Stimulated activated CD4-positive, alpha-beta T cell treated with anti-CD3 and anti-CD28 coated beads, TNF-alpha, amount 100 ng/mL, for 4 hours (primary cell): ENCODE data around the gene HIPK3.
"Not testable (repeated sequence)": the region's sequence is repeated elsewhere in the genome, so short reads cannot be mapped to it uniquely, and the experiment has no call there.

ENCODE experiments used
- DNase-seq, 3 experiments: peaks; one replicate each; pipeline ENCODE4 v3.0.0-alpha.2; 2020; ENCODE audit warnings: low read depth in 3 of 3

HIPK3 gene

DNA sequence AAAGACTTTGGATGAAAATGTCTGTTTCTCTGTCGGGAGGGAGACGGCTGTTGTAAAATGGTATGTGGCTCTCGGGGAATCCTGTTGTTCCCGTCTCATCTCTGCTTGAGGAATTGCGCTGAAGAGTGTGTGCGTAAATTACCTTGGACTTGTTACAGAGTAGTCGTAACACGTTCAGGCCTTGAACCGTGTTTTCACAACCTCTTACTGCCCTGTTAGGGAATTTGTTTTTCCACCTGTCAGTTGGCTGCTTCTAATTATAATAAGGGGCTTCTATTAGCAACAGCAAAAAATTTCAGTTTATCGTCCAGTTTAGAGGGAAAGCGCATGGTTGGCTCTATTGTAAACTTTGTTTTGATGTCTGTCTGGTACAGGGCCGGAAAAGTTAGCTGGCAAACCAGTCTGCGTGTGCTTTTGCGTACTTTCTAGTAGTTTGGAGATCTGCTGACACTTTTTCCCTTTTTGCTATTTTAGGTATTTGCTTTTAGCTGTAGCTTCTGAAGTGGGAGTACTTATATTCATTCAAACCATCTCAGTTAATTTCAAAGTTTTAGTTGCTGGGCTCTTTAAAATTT lies 1.5 kb downstream of the HIPK3 start:
- no peak for DNase-seq

DNA sequence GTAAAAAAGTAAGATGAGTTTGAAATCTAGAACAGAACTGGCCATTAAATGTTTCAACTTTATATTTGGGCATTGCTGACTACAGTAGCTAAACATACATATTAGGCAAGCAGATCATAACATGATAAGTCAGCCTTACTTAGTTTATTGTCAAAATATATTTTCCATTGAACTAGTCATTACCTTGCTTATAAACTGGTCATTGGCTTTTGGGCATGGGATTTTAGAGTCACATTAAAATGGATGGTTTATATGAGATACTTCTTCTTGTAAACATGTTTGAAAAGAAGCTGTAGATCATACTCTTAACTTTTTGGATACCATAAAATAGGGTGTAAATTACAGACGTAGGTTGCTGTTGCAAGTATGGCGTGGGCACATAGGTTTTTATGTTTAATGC lies 2.7 kb downstream of the HIPK3 start:
- no peak for DNase-seq

DNA sequence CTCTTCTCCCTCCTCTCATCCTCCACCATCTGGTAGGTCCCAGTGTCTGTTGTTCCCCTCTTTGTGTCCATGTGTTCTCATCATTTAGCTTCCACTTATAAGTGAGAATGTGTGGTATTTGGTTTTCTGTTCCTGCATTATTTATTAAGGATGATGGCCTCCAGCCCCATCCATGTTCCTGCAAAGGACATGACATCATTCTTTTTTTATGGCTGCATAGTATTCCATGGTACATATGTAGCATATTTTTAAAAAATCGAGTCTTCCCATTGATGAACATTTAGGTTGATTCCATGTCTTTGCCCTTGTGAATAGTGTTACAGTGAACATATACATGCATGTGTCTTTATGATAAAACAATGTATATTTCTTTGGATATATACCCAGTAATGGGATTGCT lies 4.2 kb downstream of the HIPK3 start:
- not testable (repeated sequence) for DNase-seq

DNA sequence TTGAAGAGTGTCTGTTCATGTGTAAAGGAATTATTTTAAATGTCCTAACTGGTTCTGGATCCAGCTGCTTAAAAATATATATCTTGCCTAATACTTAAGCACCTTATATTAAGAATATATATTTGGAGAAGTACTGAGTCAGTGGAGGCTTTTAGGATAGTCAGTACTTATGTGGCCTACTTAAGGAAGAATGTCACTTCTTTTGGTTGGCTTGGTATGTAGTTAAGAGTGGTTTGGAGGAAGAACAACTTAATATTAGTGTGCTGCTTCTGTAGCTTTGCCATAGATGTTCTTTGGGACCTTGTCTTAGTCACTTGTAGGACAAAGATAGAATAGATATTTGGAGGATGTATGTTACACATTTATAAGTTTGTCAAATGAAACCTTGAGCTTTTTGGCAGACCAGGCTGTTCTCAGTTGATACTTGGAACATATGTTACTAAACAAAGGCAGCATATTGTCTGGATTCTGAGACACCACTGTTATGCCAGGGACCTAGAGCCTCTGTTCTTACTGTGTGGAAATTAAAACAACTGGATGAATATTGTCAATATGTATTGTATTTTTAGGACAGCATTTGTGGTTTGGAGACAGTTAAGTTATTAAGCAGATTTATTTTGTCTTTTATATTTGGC lies 4.9 kb downstream of the HIPK3 start:
- DNase-seq, result no peak

DNA sequence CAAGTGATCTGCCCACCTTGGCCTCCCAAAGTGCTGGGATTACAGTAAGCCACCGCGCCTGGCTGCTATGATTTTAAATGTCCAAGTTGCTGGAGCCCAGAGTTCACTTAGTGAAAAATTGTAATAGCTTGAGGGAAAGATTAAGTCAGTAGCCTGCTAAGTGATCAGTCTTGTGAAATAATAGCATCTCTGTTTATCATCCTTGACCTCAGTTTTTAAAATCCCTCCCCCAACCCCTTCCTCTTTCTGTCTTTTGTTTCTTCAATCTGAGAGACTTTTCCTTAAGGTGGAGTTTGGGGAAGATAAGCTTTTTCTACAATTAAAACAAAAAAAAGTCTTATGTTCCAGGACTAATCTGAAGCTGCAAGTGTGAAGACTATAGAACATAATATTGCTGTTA lies 6.4 kb downstream of the HIPK3 start:
- DNase-seq, result no peak

DNA sequence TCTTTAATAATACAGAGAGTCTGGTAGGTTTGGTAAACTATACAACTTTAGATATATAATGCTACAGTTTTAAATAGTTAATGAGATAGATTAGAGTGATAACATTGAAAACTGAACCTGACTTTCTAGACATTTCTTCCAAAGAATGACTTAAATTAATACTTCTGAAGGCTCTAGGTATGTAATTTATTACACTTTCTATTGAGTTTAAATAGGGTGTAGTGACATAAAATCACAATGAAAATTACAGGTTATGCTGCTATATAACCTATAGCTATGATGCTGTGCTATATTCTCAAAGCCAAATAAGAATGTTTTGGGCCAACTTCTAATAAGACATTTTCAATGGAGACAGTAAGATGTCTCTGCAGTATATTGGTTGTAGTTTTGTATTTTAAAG lies 7.7 kb downstream of the HIPK3 start:
- DNase-seq, result no peak

DNA sequence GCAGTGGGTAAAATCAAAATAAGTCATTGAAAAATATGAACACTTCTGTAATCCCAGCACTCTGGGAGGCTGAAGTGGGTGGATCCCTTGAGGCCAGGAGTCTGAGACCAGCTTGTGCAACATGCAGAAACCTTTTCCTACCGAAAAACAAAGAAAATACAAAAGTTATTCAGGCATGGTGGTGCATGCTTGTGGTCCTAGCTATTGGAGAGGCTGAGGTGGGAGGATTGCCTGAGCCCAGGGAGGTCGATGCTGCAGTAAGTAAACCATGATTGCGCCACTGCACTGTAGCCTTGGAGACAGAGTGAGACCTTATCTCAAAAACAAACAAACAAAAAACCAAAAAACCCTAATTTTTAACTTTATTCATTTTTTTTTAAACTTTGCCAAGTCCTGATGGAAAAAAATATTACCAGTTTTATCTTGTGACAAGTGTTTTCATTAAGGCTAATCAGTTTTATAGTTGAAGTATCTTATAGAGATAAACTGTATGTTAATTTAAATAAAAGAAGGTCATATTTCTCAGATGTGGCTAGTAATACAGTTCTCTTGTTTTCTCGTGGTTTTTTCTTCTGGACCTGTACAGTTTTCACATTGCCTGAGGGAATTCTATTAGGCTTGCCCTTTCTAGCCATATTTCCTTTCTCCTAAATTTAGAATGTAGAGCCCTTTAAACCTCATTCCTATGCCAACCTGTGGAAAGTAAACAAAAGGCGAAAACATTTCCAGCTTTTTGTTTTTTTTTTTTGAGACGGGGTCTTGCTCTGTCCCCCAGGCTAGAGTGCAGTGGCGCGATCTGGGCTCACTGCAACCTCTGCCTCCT lies 9.4 kb downstream of the HIPK3 start:
- no peak for DNase-seq

DNA sequence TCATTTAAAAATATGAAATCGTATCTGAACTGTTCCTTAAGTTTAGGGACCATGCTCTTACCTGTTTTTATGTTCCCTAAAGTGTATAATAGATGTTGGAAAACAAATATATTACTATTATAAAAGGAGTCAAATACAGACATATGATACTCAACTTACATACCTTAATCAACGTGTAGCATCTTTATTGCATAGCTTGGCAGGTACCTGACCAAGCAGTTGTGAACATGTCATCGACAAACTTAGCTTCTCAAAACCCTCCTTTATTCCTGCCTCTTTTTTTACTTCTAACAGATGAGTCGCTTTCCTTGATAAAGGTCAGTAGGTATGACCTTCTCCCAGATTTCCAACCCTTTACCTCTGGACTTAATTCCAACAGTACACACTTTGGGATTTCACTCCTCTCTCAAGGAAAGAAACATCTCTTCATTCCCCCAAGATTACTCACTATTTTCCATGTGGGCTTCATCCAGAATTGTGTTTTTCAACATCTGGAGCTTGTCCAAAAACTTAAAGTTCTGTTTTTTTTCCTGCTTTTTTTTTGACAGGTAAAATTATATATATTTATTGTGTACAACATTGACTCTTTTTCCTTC lies 11.9 kb downstream of the HIPK3 start:
- no peak for DNase-seq

DNA sequence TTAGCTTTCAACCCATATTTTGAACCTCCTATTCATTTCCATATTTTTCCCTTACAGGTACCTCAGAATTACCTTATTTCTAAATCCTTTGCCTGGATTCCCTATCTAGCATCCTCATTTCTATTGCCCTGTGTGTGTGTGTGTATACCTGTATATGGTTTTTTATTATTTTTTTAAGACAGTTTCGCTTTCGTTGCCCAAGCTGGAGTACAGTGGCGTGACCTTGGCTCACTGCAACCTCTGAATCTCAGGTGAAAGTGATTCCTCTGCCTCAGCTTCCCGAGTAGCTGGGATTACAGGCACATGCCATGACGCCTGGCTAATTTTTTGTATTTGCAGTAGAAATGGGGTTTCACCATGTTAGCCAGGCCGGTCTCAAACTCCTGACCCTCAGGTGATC lies 12.6 kb downstream of the HIPK3 start:
- no peak for DNase-seq

DNA sequence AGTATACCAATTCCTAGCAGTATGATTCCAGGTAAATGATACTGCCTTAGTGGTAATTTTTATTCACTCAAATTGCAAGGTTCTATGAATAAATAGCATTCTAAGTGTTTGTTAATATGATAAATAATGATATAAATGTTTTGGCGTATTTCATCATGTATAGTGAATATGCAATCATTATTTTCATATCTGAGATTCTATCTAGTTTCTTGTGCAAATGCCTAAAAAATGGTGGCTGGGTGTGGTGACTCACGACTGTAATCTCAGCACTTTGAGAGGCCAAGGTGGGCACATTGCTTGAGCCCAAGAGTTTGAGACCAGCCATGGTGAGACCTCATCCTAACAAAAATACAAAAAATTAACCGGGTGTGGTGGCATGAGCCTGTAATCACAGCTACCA lies 13.9 kb downstream of the HIPK3 start:
- DNase-seq, result no peak

DNA sequence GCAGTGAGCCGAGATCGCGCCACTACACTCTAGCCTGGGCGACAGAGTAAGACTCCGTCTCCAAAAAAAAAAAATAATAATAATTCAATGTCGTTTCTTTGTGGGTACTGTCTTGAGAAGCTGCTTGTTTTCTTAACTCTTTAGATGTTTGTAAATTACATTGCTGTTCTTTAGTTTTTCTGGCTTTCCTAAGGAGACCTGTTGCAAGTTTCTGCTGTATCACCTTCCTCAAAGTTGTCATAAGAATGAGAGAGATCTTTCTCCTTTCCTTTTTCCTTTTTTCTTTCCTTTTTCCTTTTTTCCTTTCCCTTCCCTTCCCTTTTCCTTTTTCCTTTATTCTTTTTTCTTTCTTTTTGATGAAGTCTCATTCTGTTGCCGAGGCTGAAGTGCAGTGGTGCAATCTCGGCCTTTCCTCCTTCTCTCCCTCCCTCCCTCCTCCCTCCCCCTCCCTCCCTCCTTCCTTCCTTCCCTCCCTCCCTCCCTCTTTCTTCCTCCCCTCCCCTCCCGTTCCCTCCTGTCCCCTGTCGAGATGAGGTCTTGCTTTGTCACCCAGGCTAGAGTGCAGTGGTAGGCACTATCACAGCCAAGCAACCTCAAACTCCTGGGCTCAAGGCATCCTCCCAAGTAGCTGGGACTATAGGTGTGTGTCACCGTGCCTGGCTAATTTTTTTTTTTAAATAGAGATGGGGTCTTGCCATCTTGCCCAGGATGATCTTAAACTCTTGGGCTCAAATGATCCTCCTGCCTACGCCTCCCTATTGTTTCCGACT lies 15.3 kb downstream of the HIPK3 start:
- no peak for DNase-seq

DNA sequence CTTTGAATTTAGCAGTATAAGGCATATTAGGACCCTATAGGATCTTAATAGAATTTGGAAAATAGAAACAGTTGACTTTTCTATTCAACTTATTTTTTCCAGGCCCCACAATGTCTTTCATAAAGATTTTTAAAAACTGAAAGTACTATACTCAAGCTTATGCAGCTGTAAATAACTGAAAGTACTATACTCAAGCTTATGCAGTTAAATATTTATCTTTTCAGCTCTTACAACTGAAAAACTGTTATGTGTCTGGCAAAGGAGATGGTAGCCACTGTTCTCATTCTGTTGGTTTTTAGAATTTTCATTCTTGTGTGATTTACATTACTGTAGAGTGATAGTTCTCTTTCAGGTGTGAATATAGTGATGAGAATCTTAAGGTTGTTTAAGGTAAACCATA lies 16.5 kb downstream of the HIPK3 start:
- DNase-seq, result no peak

DNA sequence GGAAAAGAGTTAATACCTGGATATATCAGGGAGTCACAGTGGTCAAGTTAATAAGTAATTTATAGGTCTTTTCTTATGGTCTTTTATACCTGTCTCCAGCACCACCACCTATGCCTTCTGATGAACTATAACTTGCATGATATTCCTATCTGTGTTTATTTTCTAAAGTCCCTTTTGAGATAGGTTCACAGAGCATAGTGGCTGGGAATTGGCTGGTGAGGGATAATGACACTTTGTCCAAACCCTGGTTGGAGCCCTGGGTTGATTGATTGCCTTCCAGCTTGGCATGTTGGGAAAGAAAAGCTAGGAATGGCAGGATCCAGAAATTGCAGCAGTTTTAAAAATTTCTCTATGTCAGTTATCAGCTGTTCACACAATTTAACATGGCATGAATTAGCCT lies 23.2 kb downstream of the HIPK3 start:
- DNase-seq, result no peak

DNA sequence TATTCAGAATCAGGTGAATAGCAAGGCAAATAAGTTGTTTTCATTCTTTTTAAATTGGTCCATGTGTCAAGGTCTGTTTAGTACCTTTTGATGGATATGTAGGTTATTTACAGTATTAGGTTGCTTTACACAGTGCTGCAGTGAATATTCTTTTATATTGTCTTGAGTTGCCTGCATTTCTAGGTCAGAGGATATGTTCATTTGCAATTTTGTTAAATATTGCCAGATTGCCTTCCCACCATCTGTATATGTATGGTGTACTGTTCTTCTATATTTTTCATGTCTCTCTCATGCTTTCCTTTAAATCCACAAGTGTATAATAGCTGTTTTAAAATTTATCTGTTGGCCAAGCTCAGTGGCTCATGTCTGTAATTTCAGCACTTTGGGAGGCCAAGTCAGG lies 24.6 kb downstream of the HIPK3 start:
- DNase-seq, result no peak

DNA sequence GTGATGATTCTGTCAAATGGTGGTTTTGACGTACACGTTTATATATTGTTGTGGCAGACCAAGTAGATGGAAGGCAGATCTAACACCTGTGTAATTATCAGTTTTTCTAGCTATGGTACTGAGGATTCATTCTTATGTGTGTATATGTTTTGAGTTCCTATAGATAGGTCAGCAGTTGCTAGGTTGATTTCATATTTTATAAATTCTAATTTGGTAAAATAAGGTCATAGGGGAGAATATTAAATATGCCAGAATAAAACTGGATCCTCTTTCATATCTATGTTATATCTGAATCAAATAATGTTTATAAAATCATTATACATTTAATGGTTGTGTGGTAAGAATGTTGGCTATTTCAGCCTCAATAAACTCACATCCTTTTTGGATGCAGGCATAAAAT lies 27.6 kb downstream of the HIPK3 start:
- DNase-seq, result no peak

DNA sequence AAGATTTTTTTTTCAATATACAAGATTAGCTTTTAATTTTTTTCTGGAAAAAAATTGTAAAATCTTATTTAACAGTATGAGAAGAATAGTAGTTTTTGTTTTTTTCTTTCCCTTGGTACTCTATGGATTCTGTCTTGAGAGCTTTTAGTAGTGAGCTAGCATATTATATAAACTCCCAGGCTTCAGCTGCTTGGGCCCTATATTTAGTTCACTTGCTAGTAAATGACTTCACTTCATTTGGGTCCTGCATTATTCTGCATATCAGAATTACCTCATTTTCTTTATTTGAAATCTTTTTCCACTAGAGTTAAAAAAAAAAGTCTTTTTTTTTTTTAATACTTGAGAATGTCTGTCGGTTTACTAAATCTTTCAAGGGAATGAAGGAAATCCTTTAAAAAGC lies 33.1 kb downstream of the HIPK3 start:
- DNase-seq, result no peak

DNA sequence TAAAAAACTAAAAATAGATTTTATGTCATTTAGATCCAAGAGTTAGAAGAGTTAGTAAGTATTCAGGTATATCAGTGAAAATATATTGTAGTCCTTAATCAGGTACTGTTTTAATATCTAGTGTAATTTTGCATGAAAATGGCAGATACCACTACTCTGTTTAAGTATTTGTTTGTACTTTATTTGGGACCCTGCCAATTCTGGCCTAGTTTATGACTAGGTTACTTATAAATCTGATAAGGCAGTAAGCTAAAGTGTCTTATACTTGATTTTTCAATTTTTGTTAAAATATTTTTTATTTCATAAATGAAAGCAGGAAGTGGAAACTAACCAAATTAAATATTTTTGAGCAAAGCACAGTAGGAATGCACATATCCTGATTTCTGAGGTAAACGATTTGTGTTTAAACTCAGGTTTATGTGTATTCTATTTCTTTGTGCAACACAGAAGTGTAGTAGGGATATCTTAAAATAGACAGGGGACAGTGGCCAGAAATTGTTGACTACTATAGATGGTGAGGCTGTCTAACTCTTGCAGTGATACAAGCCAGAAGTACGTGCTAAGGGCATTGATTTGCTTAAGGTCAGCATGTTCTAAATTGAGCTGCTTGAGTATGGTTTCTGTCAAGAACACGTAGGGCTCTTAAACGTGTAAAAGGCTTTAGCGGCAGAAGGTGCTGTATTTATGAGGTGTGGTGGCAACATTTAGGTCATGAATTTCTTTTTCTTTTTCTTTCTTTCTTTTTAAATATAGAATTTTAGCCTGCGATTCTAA lies 34.0 kb downstream of the HIPK3 start:
- DNase-seq, result no peak

DNA sequence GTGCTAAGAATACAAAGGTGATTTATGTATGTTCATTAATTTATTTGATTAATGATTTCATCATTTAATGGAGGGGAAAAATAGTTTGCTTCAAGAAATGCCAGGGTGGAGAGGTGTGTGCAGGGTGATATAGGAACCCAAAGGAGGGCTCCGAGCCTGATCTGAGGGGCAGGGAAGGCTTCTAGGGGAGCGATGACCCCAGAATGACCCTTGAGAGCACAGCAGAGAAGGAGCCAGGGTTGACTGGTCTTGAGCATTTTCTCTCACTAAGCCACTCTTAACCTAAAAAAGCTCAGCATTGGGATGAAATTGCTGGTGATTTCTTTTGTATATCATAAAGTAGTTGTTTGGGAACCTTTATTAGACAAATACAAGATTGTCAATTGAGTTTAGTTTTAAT lies 35.1 kb downstream of the HIPK3 start:
- no peak for DNase-seq

DNA sequence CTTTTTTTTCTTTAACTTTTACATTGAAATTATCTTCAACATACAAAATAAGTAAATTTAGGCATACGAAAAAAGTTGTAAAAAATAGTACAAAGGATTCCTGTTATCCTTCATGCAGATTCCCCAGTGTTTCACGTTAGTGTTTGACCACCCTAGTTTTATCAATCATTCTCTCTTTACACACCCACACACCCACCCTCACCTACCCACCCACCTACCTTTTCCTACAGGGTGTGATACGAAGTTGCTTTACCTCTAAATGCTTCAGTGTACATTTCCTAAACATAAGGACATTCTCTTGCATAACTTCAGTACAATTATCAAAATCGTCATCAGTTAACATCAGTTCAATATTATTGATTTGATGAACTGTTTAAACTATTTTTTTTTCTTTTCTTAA lies 37.0 kb downstream of the HIPK3 start:
- DNase-seq, result no peak

DNA sequence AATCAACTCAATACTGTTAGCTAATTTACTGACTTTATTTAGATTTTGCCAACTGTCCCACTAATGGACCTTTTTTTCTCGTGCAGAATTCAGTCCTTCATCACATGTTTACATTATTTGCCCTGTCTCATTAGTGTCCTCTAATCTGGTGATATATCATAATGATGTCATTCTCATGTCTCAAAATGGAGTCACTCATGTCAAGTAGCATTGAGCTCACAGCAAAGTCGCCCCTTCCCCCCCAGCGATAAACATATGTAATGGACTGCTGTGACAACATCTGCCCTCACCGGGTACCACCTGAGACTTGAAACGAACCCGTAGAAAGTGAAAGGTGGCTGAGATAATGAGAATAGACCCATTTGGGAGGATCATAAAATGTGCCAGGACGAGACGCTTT lies 37.6 kb downstream of the HIPK3 start:
- no peak for DNase-seq

DNA sequence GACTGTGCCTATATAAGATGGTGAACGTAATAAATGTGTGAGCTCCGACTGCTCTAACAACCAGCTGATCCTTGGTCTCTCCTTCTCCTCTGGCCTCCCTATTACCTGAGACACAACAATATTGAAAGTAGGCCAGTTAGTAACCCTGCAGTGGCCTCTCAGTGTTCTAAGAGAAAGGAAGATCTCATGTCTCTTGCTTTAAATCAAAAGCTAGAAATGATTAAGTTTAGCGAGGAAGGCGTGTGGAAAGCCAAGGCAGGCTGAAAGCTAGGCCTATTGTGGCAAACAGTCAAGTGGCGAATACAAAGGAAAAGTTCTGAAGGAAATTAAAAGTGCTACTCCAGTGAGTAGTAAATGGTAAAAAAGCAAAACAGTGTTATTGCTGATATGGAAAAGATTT lies 39.5 kb downstream of the HIPK3 start:
- no peak for DNase-seq
